ENCODE results near the gene MCF2L2.

MCF2L2 gene

GRCh38 chr3:183455089-183455488 lies 26.7 kb upstream of the MCF2L2 start:
- CTCF ChIA-PET: no interaction called here
- no peak overlapping the region for H3K27ac ChIP-seq
- no peak for TF ChIP-seq CTCF (conservative IDR thresholded peaks at IDR 0.05; ENCODE audit: low read depth)
- POLR2A ChIA-PET (ENCODE audit: low non-redundant PET): no interaction called here
- no peak for DNase-seq (ENCODE audit: low spot score)

- POLR2A ChIA-PET (ENCODE audit: low non-redundant PET): no interaction called here
These were observed 25.6 kb upstream of the MCF2L2 start for GRCh38 chr3:183454064-183454463.

GRCh38 chr3:183449791-183450190 lies 21.4 kb upstream of the MCF2L2 start:
- TF ChIP-seq CTCF (conservative IDR thresholded peaks at IDR 0.05; ENCODE audit: low read depth): no peak
- H3K27ac ChIP-seq: no peak overlapping the region
- ChIA-PET POLR2A (ENCODE audit: low non-redundant PET) (interaction anchor here (0.7 kb wide), 1 partner anchor 156 kb away, joined by 3 read pairs; no protein-coding TSS in a partner anchor), CTCF (interaction anchor here (0.5 to 0.8 kb wide), 2 partner anchors 73 to 236 kb away, joined by 4 to 7 read pairs; no protein-coding TSS in a partner anchor)
- no peak for DNase-seq (ENCODE audit: low spot score)

More at GRCh38 chr3:183454064-183454463, 25.6 kb upstream of the MCF2L2 start:
- TF ChIP-seq CTCF (conservative IDR thresholded peaks at IDR 0.05; ENCODE audit: low read depth): no peak
- no peak overlapping the region for H3K27ac ChIP-seq
- CTCF ChIA-PET: no interaction called here
- no peak for DNase-seq (ENCODE audit: low spot score)

- DNase-seq (ENCODE audit: low spot score): no peak
- H3K27ac ChIP-seq: no peak overlapping the region
- TF ChIP-seq CTCF (conservative IDR thresholded peaks at IDR 0.05; ENCODE audit: low read depth): no peak
- ChIA-PET CTCF (interaction anchor here (0.5 to 0.8 kb wide), 3 partner anchors 74 to 255 kb away, joined by 4 to 7 read pairs (median 4); no protein-coding TSS in a partner anchor), POLR2A (ENCODE audit: low non-redundant PET) (no interaction called here)
These were observed 21.0 kb upstream of the MCF2L2 start for GRCh38 chr3:183449391-183449790.

- POLR2A ChIA-PET (ENCODE audit: low non-redundant PET): no interaction called here
- no peak overlapping the region for H3K27ac ChIP-seq
- no peak for TF ChIP-seq CTCF (conservative IDR thresholded peaks at IDR 0.05; ENCODE audit: low read depth)
- no peak for DNase-seq (ENCODE audit: low spot score)
- CTCF ChIA-PET: interaction anchor here (0.5 kb wide), 1 partner anchor 256 kb away, joined by 4 read pairs; no protein-coding TSS in a partner anchor
These were observed 20.1 kb upstream of the MCF2L2 start for GRCh38 chr3:183448369-183449128.

GRCh38 chr3:183447206-183448001 lies 19.0 kb upstream of the MCF2L2 start:
- TF ChIP-seq CTCF (conservative IDR thresholded peaks at IDR 0.05; ENCODE audit: low read depth): no peak
- DNase-seq (ENCODE audit: low spot score): peak; percentile 68
- POLR2A ChIA-PET (ENCODE audit: low non-redundant PET): no interaction called here

More at GRCh38 chr3:183447206-183448001, 19.0 kb upstream of the MCF2L2 start:
- H3K27ac ChIP-seq: peak overlapping the region; percentile 40; the same call in 1 of the 2 replicates
- CTCF ChIA-PET: interaction anchor here (0.5 to 0.7 kb wide), 3 partner anchors 325 to 851 kb away, joined by 3 to 4 read pairs (median 3); no protein-coding TSS in a partner anchor

All from RWPE1 (cell line).